Epithelial cell of prostate (primary cell): Measurements from ENCODE around the gene OR51B6.
"Not testable (repeated sequence)": the region's sequence is repeated elsewhere in the genome, so short reads cannot be mapped to it uniquely, and the experiment has no call there.

Source experiments
- DNase-seq: peaks from one replicate; pipeline ENCODE4 v3.0.0-alpha.2; 2011; ENCODE audit warnings: low read depth, low spot score
- H3K27ac ChIP-seq: fragments of 450-650 bp; 2 replicates; pipeline ENCODE4 v1.5.1; 2017; ENCODE audit warnings: mild to moderate bottlenecking

Gene OR51B6, protein sequence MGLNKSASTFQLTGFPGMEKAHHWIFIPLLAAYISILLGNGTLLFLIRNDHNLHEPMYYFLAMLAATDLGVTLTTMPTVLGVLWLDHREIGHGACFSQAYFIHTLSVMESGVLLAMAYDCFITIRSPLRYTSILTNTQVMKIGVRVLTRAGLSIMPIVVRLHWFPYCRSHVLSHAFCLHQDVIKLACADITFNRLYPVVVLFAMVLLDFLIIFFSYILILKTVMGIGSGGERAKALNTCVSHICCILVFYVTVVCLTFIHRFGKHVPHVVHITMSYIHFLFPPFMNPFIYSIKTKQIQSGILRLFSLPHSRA

GRCh38 chr11:5351208-5351607, at the start of gene OR51B6:
OR51B6 (plus strand) TSS chr11:5351508; CDS start chr11:5351508, 0 bp downstream.
- no peak within 1 kb of the TSS for H3K27ac ChIP-seq
- DNase-seq, result no peak

- DNase-seq, result no peak
These were observed 49.5 kb upstream of the OR51B6 start, which contains the start of gene OR51B4 for GRCh38 chr11:5301846-5302245. OR51B4 (minus strand) TSS chr11:5301946; CDS start chr11:5301946, 0 bp downstream.

GRCh38 chr11:5303626-5304025, 47.7 kb upstream of the OR51B6 start:
- no peak for DNase-seq
- no peak overlapping the region for H3K27ac ChIP-seq

More at GRCh38 chr11:5301846-5302245, 49.5 kb upstream of the OR51B6 start, which contains the start of gene OR51B4:
- no peak within 1 kb of the TSS for H3K27ac ChIP-seq

DNA sequence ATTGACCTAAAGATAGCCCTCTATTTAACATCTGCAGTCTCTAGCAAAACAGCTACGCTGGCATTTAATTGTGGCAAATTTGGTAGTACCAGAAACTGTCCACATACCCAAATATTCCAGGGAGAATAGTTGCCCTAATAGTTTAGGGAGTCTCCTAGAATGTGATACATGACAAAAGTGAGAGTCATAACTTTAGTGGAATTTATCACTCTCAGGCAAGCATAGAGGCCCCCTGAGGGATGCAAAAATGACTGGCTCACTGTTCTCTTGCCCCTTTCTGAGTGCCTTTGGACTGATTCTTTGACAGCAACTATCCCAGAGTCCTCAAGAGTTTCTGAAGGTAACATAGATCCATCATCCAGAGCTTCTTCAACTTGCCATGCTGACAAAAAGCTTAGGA, 47.3 kb upstream of the OR51B6 start:
- DNase-seq, result no peak
- no peak overlapping the region for H3K27ac ChIP-seq

DNA sequence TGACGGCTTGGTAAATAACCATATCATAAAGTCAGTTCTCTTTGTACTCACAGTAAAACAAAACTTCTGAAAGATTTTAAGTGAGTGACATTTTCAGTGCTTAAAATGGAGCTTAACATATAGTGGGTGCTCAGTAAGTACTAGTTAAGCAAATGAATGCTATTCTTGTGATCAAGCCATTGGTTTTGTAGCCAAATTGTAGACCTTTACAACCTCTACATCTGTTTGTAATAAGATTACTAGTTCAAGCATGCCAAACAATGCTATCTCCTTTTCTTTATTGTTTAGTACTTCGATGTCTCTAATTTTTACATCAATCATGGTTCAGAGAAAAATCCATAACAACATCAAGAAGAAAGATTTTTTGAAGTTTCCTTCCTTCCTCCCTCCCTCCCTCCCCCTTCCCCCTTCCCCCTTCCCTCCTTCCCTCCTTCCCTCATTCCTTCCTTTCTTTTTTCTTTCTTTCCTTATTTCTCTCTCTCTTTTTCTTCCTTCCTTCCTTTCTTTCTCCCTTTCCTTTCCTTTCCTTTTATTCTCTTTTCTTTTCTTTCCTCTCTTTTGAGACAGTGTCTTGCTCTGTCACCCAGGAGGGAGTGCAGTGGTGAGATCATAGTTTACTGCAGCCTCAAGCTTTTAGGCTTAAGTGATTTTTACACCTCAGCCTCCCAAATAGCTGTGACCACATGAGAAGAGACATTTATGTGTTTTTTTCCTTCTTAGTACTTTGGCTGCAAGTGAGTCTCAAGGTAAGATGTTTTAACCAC, 43.9 kb upstream of the OR51B6 start:
- no peak for DNase-seq
- H3K27ac ChIP-seq, result no peak overlapping the region

DNA sequence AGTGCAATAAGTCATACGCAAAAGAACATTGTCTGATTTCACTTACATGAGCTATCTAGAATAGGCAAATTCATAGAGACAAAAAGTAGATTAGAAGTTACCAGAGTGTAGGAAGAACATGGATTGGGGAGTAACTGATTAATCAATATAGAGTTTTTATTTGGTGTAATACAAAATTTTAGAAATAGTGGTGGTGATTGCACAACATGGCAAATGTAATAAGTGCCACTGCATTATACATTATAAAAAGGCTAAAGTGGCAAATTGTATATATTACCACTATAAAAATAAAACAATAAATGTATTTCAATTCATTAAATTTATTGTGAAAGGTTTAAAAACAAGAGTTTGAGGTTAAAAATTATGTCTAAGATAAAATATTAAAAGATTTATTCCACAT, 40.9 kb upstream of the OR51B6 start:
- H3K27ac ChIP-seq, result no peak overlapping the region
- DNase-seq, result no peak

GRCh38 chr11:5313326-5314023, 37.8 kb upstream of the OR51B6 start:
- not testable (repeated sequence) for DNase-seq

GRCh38 chr11:5317292-5317691, 34.0 kb upstream of the OR51B6 start:
- no peak for DNase-seq

More at GRCh38 chr11:5313326-5314023, 37.8 kb upstream of the OR51B6 start:
- not testable (repeated sequence) for H3K27ac ChIP-seq

GRCh38 chr11:5324197-5324596, 27.1 kb upstream of the OR51B6 start, which contains the start of gene OR51B2:
OR51B2 (minus strand) TSS chr11:5324297; CDS start chr11:5324297, 0 bp downstream.
- H3K27ac ChIP-seq, result no peak within 1 kb of the TSS
- DNase-seq, result no peak

More at GRCh38 chr11:5317292-5317691, 34.0 kb upstream of the OR51B6 start:
- H3K27ac ChIP-seq, result no peak overlapping the region

- DNase-seq, result no peak
- H3K27ac ChIP-seq, result no peak overlapping the region
These were observed 16.1 kb upstream of the OR51B6 start for GRCh38 chr11:5335170-5335569.

DNA sequence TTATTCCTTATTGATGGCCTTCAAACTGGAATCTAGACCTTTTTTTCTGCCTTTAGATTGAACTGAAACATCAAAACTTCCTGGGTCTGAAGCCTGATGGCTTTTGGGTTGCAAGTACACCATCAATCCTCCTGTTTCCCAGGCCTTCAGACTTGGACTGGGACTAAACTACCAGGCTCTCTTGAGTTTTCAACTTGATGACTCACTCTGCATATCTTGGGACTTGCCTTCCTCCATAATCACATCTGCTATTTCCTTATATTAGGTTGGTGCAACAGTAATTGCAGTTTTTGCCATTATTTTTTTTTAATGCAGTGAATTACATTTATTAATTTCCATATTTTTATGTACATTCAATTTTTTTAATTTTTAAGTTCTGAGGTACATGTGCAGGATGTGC, 15.0 kb upstream of the OR51B6 start:
- no peak overlapping the region for H3K27ac ChIP-seq
- DNase-seq, result no peak

DNA sequence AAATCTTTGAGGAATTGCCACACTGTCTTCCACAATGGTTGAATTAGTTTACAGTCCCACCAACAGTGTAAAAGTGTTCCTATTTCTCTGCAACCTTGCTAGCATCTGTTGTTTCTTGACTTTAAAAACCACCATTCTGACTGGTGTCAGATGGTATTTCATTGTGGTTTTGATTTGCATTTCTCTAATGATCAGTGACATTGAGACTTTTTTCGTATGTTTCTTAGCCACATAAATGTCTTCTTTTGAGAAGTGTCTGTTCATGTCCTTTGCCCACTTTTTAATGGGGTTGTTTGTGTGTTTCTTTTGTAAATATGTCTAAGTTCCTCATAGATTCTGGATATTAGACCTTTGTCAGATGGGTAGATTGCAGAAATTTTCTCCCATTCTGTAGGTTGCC, 14.1 kb upstream of the OR51B6 start:
- DNase-seq, result not testable (repeated sequence)

DNA sequence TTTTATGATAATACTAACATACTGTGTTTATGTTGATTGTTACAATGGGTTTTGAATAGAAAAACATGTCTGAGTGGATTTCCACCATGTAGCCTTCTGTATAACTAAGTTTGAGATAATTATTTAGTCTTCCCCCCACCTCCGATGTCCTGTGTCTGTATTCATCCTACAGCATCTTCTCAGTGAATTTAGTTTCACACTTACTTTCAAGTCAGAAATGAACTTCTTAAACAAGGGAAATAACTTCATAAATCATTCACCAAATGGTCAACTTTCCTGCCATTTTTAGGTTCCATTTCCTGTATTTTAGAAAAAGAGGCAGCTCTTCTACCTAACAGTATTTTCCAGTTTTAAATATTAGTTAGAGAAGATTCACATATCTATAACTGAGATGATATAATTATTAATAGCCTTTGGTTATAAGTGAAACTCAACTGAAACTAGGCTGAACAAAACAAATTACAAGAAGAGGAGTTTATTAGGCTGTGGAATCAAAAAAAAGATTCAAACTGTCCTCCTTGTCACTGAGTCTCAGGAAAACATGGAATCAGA, 11.5 kb upstream of the OR51B6 start:
- H3K27ac ChIP-seq, result no peak overlapping the region
- DNase-seq, result no peak

More for the DNA sequence above, 14.1 kb upstream of the OR51B6 start:
- not testable (repeated sequence) for H3K27ac ChIP-seq

- DNase-seq, result no peak
- H3K27ac ChIP-seq, result no peak within 1 kb of the TSS
These were observed 7.6 kb upstream of the OR51B6 start, which contains the start of gene OR51B5 for GRCh38 chr11:5343474-5344335. OR51B5 (minus strand) TSS chr11:5343524; CDS start chr11:5343524, 0 bp downstream.

DNA sequence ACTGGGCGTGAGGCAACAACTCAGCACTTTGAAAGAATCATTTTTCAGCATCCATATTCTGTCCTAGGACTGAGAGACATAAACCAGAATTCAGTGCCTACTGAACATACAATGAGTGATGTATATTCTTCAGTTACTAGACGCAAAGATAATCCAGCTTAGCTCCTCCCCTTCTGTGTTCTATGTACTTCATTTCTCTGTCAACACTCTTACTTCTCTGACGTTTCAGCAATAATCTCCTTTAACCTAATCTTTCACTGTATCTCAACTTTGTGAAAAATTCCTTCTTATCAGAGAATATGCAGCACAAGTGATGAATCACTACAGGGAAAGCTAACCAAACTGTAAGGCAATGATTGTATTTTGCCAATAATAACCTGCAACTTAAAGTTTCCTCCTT, 5.5 kb upstream of the OR51B6 start:
- no peak for DNase-seq
- no peak overlapping the region for H3K27ac ChIP-seq

GRCh38 chr11:5348551-5349194, 2.6 kb upstream of the OR51B6 start:
- no peak overlapping the region for H3K27ac ChIP-seq
- DNase-seq, result no peak

GRCh38 chr11:5349550-5349949, 1.8 kb upstream of the OR51B6 start:
- H3K27ac ChIP-seq, result no peak overlapping the region
- DNase-seq, result no peak

GRCh38 chr11:5356031-5356430, 4.7 kb downstream of the OR51B6 start:
- DNase-seq, H3K27ac ChIP-seq: not testable (repeated sequence)
